ENCODE results near the gene CUX1.
A peak's percentile ranks its signal among the peaks of the same experiment; 100 is the strongest.
"Not testable (repeated sequence)": the region's sequence is repeated elsewhere in the genome, so short reads cannot be mapped to it uniquely, and the experiment has no call there.

The CUX1 gene

GRCh38 chr7:101921546-101922489 is 104.4 kb downstream of the CUX1 start:
- DNase-seq, result not testable (repeated sequence)

- DNase-seq, result no peak
These were observed 105.5 kb downstream of the CUX1 start for GRCh38 chr7:101922631-101923601.

- DNase-seq, result no peak
These were observed 106.2 kb downstream of the CUX1 start for GRCh38 chr7:101923602-101923985.

GRCh38 chr7:101924171-101924570 is 106.7 kb downstream of the CUX1 start:
- no peak for DNase-seq

GRCh38 chr7:101926265-101926664 is 108.8 kb downstream of the CUX1 start:
- DNase-seq, result no peak

GRCh38 chr7:101927389-101927788 is 110.0 kb downstream of the CUX1 start:
- no peak for DNase-seq

GRCh38 chr7:101927802-101928201 is 110.4 kb downstream of the CUX1 start:
- no peak for DNase-seq

GRCh38 chr7:101929256-101929655 is 111.8 kb downstream of the CUX1 start:
- no peak for DNase-seq

GRCh38 chr7:101929911-101930310 is 112.5 kb downstream of the CUX1 start:
- not testable (repeated sequence) for DNase-seq

GRCh38 chr7:101932083-101932482 is 114.7 kb downstream of the CUX1 start:
- no peak for DNase-seq

- no peak for DNase-seq
These were observed 115.6 kb downstream of the CUX1 start for GRCh38 chr7:101933028-101933427.

- no peak for DNase-seq
These were observed 116.3 kb downstream of the CUX1 start for GRCh38 chr7:101933688-101934121.

GRCh38 chr7:101934618-101935017 is 117.2 kb downstream of the CUX1 start:
- DNase-seq, result no peak

GRCh38 chr7:101935521-101936141 is 118.2 kb downstream of the CUX1 start:
- no peak for DNase-seq

GRCh38 chr7:101936223-101936610 is 118.8 kb downstream of the CUX1 start:
- no peak for DNase-seq

- DNase-seq, result no peak
These were observed 119.3 kb downstream of the CUX1 start for GRCh38 chr7:101936611-101937231.

GRCh38 chr7:101937717-101938514 is 120.5 kb downstream of the CUX1 start:
- no peak for DNase-seq

GRCh38 chr7:101939136-101939695 is 121.8 kb downstream of the CUX1 start:
- DNase-seq, result no peak

GRCh38 chr7:101940151-101940550 is 122.7 kb downstream of the CUX1 start:
- DNase-seq, result no peak

- peak; percentile 21 for DNase-seq
These were observed 123.4 kb downstream of the CUX1 start for GRCh38 chr7:101940830-101941229.
